K562 (cell line): Measurements from ENCODE around the gene FAM222A. TPM values are rescaled to one million over a fixed set of nuclear protein-coding genes. Genes with fewer than 3 reads are reported as not detected.
A peak's percentile ranks its signal among the peaks of the same experiment; 100 is the strongest.

Source experiments
- ATAC-seq: fragments of 200-7000 bp; cut with Tn5 transposase; 3 replicates; pipeline ENCODE4 v1.9.1; 2020; ENCODE audit warnings: moderate library complexity
- BruUV-seq: library from RNA; stranded (reverse); fragments of 400-500 nt; replicated peaks from 2 replicates; lab custom pipeline; 2021; lab: Mats Ljungman, UMichigan
- CTCF ChIA-PET: fragments of 300-600 bp; formaldehyde crosslinking; extraction: SDS; loops from one replicate; lab custom pipeline; 2021; ENCODE audit warnings: low intra/inter-chr PET ratio; lab: Yijun Ruan, JAX
- POLR2A ChIA-PET: fragments of 300-600, 350-650 bp; sonication (Branson Sonifier 250); formaldehyde crosslinking; extraction: SDS; loops from one replicate; lab custom pipeline; 2021; ENCODE audit warnings: antibody characterized with exemption, inconsistent platforms; lab: Yijun Ruan, JAX
- DNase-seq, 4 experiments: peaks; one replicate each; pipeline versions ENCODE4 v3.0.0 to v3.0.0-alpha.2; 2011 to 2018; ENCODE audit warnings: low spot score in 3 of 4, mixed read lengths in 3 of 4; ENCODE audit errors: extremely low read depth in 1 of 4
- FAIRE-seq: peaks from 2 replicates; lab custom pipeline; 2011; peaks lifted over from hg19 to GRCh38; lab: Jason Lieb, UNC
- H2AFZ ChIP-seq: 2 replicates; pipeline ENCODE4 v1.6.0; 2011; ENCODE audit warnings: low read depth, low read length, control low read depth, inconsistent platforms
- H3K27ac ChIP-seq: fragments of 200-600 bp; 3 replicates; pipeline ENCODE4 v1.8.0; 2011; ENCODE audit warnings: low read depth, mild to moderate bottlenecking, control low read depth, inconsistent platforms, low read length, moderate library complexity, mixed read lengths; ENCODE audit errors: extremely low read depth
- H3K27me3 ChIP-seq, 2 experiments: fragments of 300-600 bp in 1 of 2; 2 replicates in 1 of 2; 3 replicates in 1 of 2; pipeline versions ENCODE4 v1.6.0 to v1.8.0; 2011; ENCODE audit warnings: inconsistent platforms in 2 of 2, low read length in 2 of 2, mild to moderate bottlenecking in 1 of 2, mixed read lengths in 1 of 2, moderate library complexity in 1 of 2; ENCODE audit not compliant: control insufficient read depth in 2 of 2, insufficient read depth in 2 of 2
- H3K36me3 ChIP-seq: fragments of 300-600 bp; 3 replicates; pipeline ENCODE4 v1.8.0; 2011; ENCODE audit warnings: mild to moderate bottlenecking, low read length, inconsistent platforms; ENCODE audit not compliant: control insufficient read depth, insufficient read depth
- H3K4me1 ChIP-seq, 2 experiments: fragments of 200-600 bp in 1 of 2; replicated peaks in 1 of 2; 2 replicates in 1 of 2; 3 replicates in 1 of 2; pipeline versions ENCODE4 v1.5.1 to v1.8.0; 2011; ENCODE audit warnings: inconsistent platforms in 2 of 2, low read length in 2 of 2, mild to moderate bottlenecking in 1 of 2, mixed read lengths in 1 of 2, moderate library complexity in 1 of 2; ENCODE audit not compliant: control insufficient read depth in 2 of 2, insufficient read depth in 2 of 2
- H3K4me2 ChIP-seq: 2 replicates; pipeline ENCODE4 v1.6.1; 2011; ENCODE audit warnings: low read length, control low read depth, inconsistent platforms, mixed read lengths; ENCODE audit not compliant: insufficient read depth
- H3K4me3 ChIP-seq: fragments of 200-600 bp; sonication (generic), shearing (Covaris generic); 2 replicates; pipeline ENCODE4 v1.5.1; 2016; ENCODE audit warnings: control low read depth, inconsistent platforms
- H3K79me2 ChIP-seq: fragments of 200-600 bp; 3 replicates; pipeline ENCODE4 v1.8.0; 2011; ENCODE audit warnings: low read length, inconsistent platforms; ENCODE audit not compliant: control insufficient read depth, insufficient read depth
- H3K9ac ChIP-seq, 2 experiments: 2 replicates each; pipeline versions ENCODE4 v1.6.0 to v1.6.1; 2011; ENCODE audit warnings: low read depth in 2 of 2, low read length in 2 of 2, control low read depth in 1 of 2, inconsistent platforms in 1 of 2, mild to moderate bottlenecking in 1 of 2, mixed read lengths in 1 of 2; ENCODE audit not compliant: insufficient read depth in 1 of 2
- H3K9me1 ChIP-seq: one replicate; pipeline ENCODE4 v1.6.0; 2011; ENCODE audit warnings: inconsistent platforms, mild to moderate bottlenecking, low read length, moderate library complexity; ENCODE audit not compliant: control insufficient read depth, insufficient read depth
- H3K9me3 ChIP-seq: replicated peaks from 2 replicates; pipeline ENCODE4 v1.5.1; 2011; ENCODE audit warnings: low read depth, low read length, inconsistent platforms; ENCODE audit not compliant: control insufficient read depth, insufficient read depth
- H4K20me1 ChIP-seq: replicated peaks from 2 replicates; pipeline ENCODE4 v1.6.1; 2011; ENCODE audit warnings: low read length, inconsistent platforms, mixed read lengths; ENCODE audit not compliant: control insufficient read depth, insufficient read depth
- ADNP ChIP-seq: fragments of 200-800 bp; sonication (Bioruptor generic); IDR thresholded peaks from 2 replicates; pipeline ENCODE4 v1.6.1; 2016; ENCODE audit warnings: missing genetic modification characterization, missing compliant biosample characterization
- CEBPB ChIP-seq: fragments of 450-650 bp; IDR thresholded peaks from 2 replicates; pipeline ENCODE4 v1.6.1; 2016; ENCODE audit warnings: missing genetic modification characterization, missing compliant biosample characterization
- CREM ChIP-seq: IDR thresholded peaks from 2 replicates; pipeline ENCODE4 v1.6.1; 2014; ENCODE audit warnings: antibody characterized with exemption, low read depth
- EHMT2 ChIP-seq: fragments of 450-650 bp; IDR thresholded peaks from 2 replicates; pipeline ENCODE4 v1.6.1; 2018; ENCODE audit warnings: antibody characterized with exemption
- EP400 ChIP-seq: fragments of 450-650 bp; IDR thresholded peaks from 2 replicates; pipeline ENCODE4 v1.6.1; 2017; ENCODE audit warnings: antibody characterized with exemption, mild to moderate bottlenecking, moderate library complexity
- HNRNPK ChIP-seq: fragments of 200-400 bp; formaldehyde crosslinking; IDR thresholded peaks from one replicate; pipeline ENCODE4 v1.6.1; 2018; ENCODE audit warnings: mild to moderate bottlenecking, low read depth, low read length; ENCODE audit not compliant: poor library complexity, severe bottlenecking
- HNRNPL ChIP-seq: fragments of 200-400 bp; formaldehyde crosslinking; IDR thresholded peaks from 2 replicates; pipeline ENCODE4 v1.6.1; 2017; ENCODE audit warnings: low read depth, mild to moderate bottlenecking, low read length
- L3MBTL2 ChIP-seq: fragments of 450-650 bp; IDR thresholded peaks from 2 replicates; pipeline ENCODE4 v1.6.1; 2016; ENCODE audit warnings: mild to moderate bottlenecking, moderate library complexity
- PBX2 ChIP-seq, 2 experiments: IDR thresholded peaks in 1 of 2; conservative IDR thresholded peaks in 1 of 2; 2 replicates each; pipeline ENCODE4 v1.6.1; 2016; ENCODE audit warnings: low read depth in 2 of 2, mild to moderate bottlenecking in 1 of 2, missing compliant biosample characterization in 1 of 2, missing genetic modification characterization in 1 of 2, moderate library complexity in 1 of 2
- PURB ChIP-seq: sonication (generic); formaldehyde crosslinking; IDR thresholded peaks from 2 replicates; pipeline ENCODE4 v1.9.0; 2021; ENCODE audit warnings: low read depth, mild to moderate bottlenecking, missing genetic modification reagents
- ZC3H4 ChIP-seq: sonication (generic); formaldehyde crosslinking; IDR thresholded peaks from 2 replicates; pipeline ENCODE4 v1.9.0; 2021; ENCODE audit warnings: missing genetic modification reagents, borderline replicate concordance
- ZNF3 ChIP-seq: fragments of 250-450 bp; sonication (Bioruptor Pico); IDR thresholded peaks from 2 replicates; pipeline ENCODE4 v1.5.0; 2021; ENCODE audit warnings: mild to moderate bottlenecking, moderate library complexity
- ZNF609 ChIP-seq: sonication (generic); formaldehyde crosslinking; IDR thresholded peaks from 2 replicates; pipeline ENCODE4 v1.8.1; 2023; ENCODE audit warnings: missing genetic modification reagents, mild to moderate bottlenecking, borderline replicate concordance
- ZNF699 ChIP-seq: fragments of 250-450 bp; sonication (Bioruptor Pico); IDR thresholded peaks from 2 replicates; pipeline ENCODE4 v1.8.0; 2021; ENCODE audit warnings: mild to moderate bottlenecking, moderate library complexity; ENCODE audit not compliant: insufficient replicate concordance
- WGBS: fragments of 100-300 bp; shearing (Covaris generic); methylation state at CpG from one replicate; pipeline ENCODE4 v1.1.6; 2016; ENCODE audit warnings: low coverage, mixed read lengths; ENCODE audit not compliant: insufficient coverage; ENCODE audit errors: missing lambda C conversion rate; 5-methylcytosine and 5-hydroxymethylcytosine counted together
- in situ Hi-C: fragments of 300-500 bp; cut with MboI; formaldehyde crosslinking; loops from 4 replicates; pipeline ENCODE4 v1.15.0; 2018; ENCODE audit warnings: inconsistent platforms, mixed read lengths
- intact Hi-C: fragments of 100-400 bp; cut with micrococcal nuclease; formaldehyde crosslinking; loops from 2 replicates; pipeline ENCODE4 v1.14.2; 2022
- polyA plus RNA-seq, 8 experiments: library from polyadenylated mRNA; depleted of rRNA in 4 of 8; stranded (reverse) in 5 of 8; unstranded in 3 of 8; fragments of >200 nt; fragmentation: Nextera tagmentation in 2 of 8; fragmentation: Illumina TruSeq in 1 of 8; extraction: Ambion mirVana in 2 of 8; extraction: Trizol in 1 of 8; gene quantifications; 2 replicates each; pipeline versions ENCODE4 v1.2.1 to v1.2.3, GENCODE V29; 2011 to 2014; ENCODE audit warnings: inconsistent platforms in 1 of 8, missing spikeins in 1 of 8
- total RNA-seq, 7 experiments: library from RNA; depleted of rRNA in 6 of 7; stranded (reverse); fragments of >200 nt in 6 of 7; fragmentation: Illumina TruSeq in 2 of 7; extraction: Trizol in 2 of 7; gene quantifications; 2 replicates each; pipeline versions ENCODE4 v1.2.1 to v1.2.3, GENCODE V29; 2011 to 2021; ENCODE audit warnings: low replicate concordance in 1 of 7

Gene FAM222A
- total and polyA plus RNA-seq, 9 of the 15 experiments (the other 6 are each of a cell fraction or from before 2014, with no cell fraction given): 0.03 to 0.36 (median 0.12) TPM; not detected in 1

- Histone ChIP-seq H3K27me3 (peaks cover 10 to 42% of the 10 kb centered on the region in 2 experiments), H3K9me3 (no peaks in the 10 kb centered on the region), H3K36me3 (no peaks in the 10 kb centered on the region), H3K4me1 (peaks cover 0 to 6% of the 10 kb centered on the region in 2 experiments; a peak in 1 of 5 replicates), H3K27ac (no peak overlapping the region), H3K4me3 (no peak overlapping the region), H3K9ac (peak overlapping the region in 1 of 2 experiments; percentile 35; a peak in 1 of 4 replicates), H3K9me1 (no peaks in the 10 kb centered on the region), H3K4me2 (no peak overlapping the region), H2AFZ (no peak overlapping the region), H4K20me1 (no peaks in the 10 kb centered on the region), H3K79me2 (no peaks in the 10 kb centered on the region)
- in situ Hi-C loops: no loop called here
- DNase-seq (no peak), FAIRE-seq (no peak), ATAC-seq (no peak)
- POLR2A ChIA-PET: no interaction called here
- CTCF ChIA-PET: no interaction called here
- no TSS peak for BruUV-seq
- WGBS: 16% methylated on average over 15 of the region's 20 CpGs
- intact Hi-C loops: no loop called here
- TF ChIP-seq HNRNPL: no peak
- no peak for TF ChIP-seq PBX2 (CRISPR knock-in tag; IDR thresholded peaks at IDR 0.05; ENCODE audit: low read depth)
- TF ChIP-seq PBX2 (tag; conservative IDR thresholded peaks at IDR 0.05; ENCODE audit: low read depth): no peak
- no peak for TF ChIP-seq ZNF3 (CRISPR knock-in tag)
- no peak for TF ChIP-seq EHMT2
- no peak for TF ChIP-seq L3MBTL2
- TF ChIP-seq CEBPB (tag): no peak
- TF ChIP-seq CREM: no peak
- TF ChIP-seq ZC3H4 (CRISPR knock-in tag): no peak
- TF ChIP-seq ZNF609: no peak
- no peak for TF ChIP-seq ADNP (tag)
- no peak for TF ChIP-seq ZNF699 (CRISPR knock-in tag)
- no peak for TF ChIP-seq EP400
- TF ChIP-seq PURB (CRISPR knock-in tag): no peak
- no peak for TF ChIP-seq HNRNPK
These were observed 85.1 kb downstream of the FAM222A start for GRCh38 chr12:109798691-109799090.
